ENCODE measurements around the gene NLRP6. TPM values are rescaled to one million over a fixed set of nuclear protein-coding genes. Genes with fewer than 3 reads are reported as not detected.
"Not testable (repeated sequence)": the region's sequence is repeated elsewhere in the genome, so short reads cannot be mapped to it uniquely, and the experiment has no call there.

The NLRP6 gene
- under 1 TPM; 0.11 to 0.36 (median 0.25) TPM for polyA plus RNA-seq (ENCODE audit: insufficient read length in 3 of 3)

GRCh38 chr11:278001-278951 lies at the start of gene NLRP6:
TSS of gene NLRP6 (plus strand) at chr11:278407. CDS start at chr11:278570, 163 bp downstream.
- no peak for DNase-seq (ENCODE audit: low read depth in 3 of 3, low spot score in 2 of 3)

- no peak for DNase-seq (ENCODE audit: low read depth in 3 of 3, low spot score in 2 of 3)
Observed at GRCh38 chr11:230431-230830, 47.8 kb upstream of the NLRP6 start.

- DNase-seq (ENCODE audit: low read depth in 3 of 3, low spot score in 2 of 3) = no peak
Observed at GRCh38 chr11:232783-233565, 45.2 kb upstream of the NLRP6 start.

GRCh38 chr11:235180-235579 lies 43.0 kb upstream of the NLRP6 start:
- no peak for DNase-seq (ENCODE audit: low read depth in 3 of 3, low spot score in 2 of 3)

- DNase-seq (ENCODE audit: low read depth in 3 of 3, low spot score in 2 of 3) = peak in 2 of 3 donors; percentile 7 to 24
Observed at GRCh38 chr11:235609-235996, 42.6 kb upstream of the NLRP6 start.

GRCh38 chr11:235997-236773 lies 42.0 kb upstream of the NLRP6 start, which contains the start of gene SIRT3:
TSS of gene SIRT3 (minus strand) at chr11:236342. CDS start at chr11:236328, 14 bp downstream.
- peak; percentile 55 to 65 (median 63) for DNase-seq (ENCODE audit: low read depth in 3 of 3, low spot score in 2 of 3)

GRCh38 chr11:236774-237767 lies 41.1 kb upstream of the NLRP6 start, which contains the start of gene PSMD13:
TSS of gene PSMD13 (plus strand) at chr11:236976. CDS start at chr11:237050, 74 bp downstream.
- peak in 2 of 3 donors; percentile 65 to 79 for DNase-seq (ENCODE audit: low read depth in 3 of 3, low spot score in 2 of 3)

- not testable (repeated sequence) for DNase-seq (ENCODE audit: low read depth in 3 of 3, low spot score in 2 of 3)
Observed at GRCh38 chr11:238346-238745, 39.9 kb upstream of the NLRP6 start.

GRCh38 chr11:240315-240714 lies 37.9 kb upstream of the NLRP6 start:
- DNase-seq (ENCODE audit: low read depth in 3 of 3, low spot score in 2 of 3) = no peak

- no peak for DNase-seq (ENCODE audit: low read depth in 3 of 3, low spot score in 2 of 3)
Observed at GRCh38 chr11:241634-242033, 36.6 kb upstream of the NLRP6 start.

GRCh38 chr11:244376-244775 lies 33.8 kb upstream of the NLRP6 start:
- DNase-seq (ENCODE audit: low read depth in 3 of 3, low spot score in 2 of 3) = no peak

- DNase-seq (ENCODE audit: low read depth in 3 of 3, low spot score in 2 of 3) = no peak
Observed at GRCh38 chr11:249062-249461, 29.1 kb upstream of the NLRP6 start.

GRCh38 chr11:250274-250673 lies 27.9 kb upstream of the NLRP6 start:
- no peak for DNase-seq (ENCODE audit: low read depth in 3 of 3, low spot score in 2 of 3)

GRCh38 chr11:250740-251299 lies 27.4 kb upstream of the NLRP6 start:
- peak in 1 of 3 donors; percentile 21 for DNase-seq (ENCODE audit: low read depth in 3 of 3, low spot score in 2 of 3)

- no peak for DNase-seq (ENCODE audit: low read depth in 3 of 3, low spot score in 2 of 3)
Observed at GRCh38 chr11:251550-251949, 26.7 kb upstream of the NLRP6 start.

GRCh38 chr11:252666-253065 lies 25.5 kb upstream of the NLRP6 start:
- DNase-seq (ENCODE audit: low read depth in 3 of 3, low spot score in 2 of 3) = no peak

GRCh38 chr11:253160-253885 lies 24.9 kb upstream of the NLRP6 start:
- DNase-seq (ENCODE audit: low read depth in 3 of 3, low spot score in 2 of 3) = no peak

GRCh38 chr11:253886-254270 lies 24.3 kb upstream of the NLRP6 start:
- DNase-seq (ENCODE audit: low read depth in 3 of 3, low spot score in 2 of 3) = no peak
